G401.6 (cell line): ENCODE results near the gene SNAI3.

Experiments used
- FAIRE-seq: peaks from 2 replicates; lab custom pipeline; 2012; peaks lifted over from hg19 to GRCh38; lab: Jason Lieb, UNC

Gene SNAI3

DNA sequence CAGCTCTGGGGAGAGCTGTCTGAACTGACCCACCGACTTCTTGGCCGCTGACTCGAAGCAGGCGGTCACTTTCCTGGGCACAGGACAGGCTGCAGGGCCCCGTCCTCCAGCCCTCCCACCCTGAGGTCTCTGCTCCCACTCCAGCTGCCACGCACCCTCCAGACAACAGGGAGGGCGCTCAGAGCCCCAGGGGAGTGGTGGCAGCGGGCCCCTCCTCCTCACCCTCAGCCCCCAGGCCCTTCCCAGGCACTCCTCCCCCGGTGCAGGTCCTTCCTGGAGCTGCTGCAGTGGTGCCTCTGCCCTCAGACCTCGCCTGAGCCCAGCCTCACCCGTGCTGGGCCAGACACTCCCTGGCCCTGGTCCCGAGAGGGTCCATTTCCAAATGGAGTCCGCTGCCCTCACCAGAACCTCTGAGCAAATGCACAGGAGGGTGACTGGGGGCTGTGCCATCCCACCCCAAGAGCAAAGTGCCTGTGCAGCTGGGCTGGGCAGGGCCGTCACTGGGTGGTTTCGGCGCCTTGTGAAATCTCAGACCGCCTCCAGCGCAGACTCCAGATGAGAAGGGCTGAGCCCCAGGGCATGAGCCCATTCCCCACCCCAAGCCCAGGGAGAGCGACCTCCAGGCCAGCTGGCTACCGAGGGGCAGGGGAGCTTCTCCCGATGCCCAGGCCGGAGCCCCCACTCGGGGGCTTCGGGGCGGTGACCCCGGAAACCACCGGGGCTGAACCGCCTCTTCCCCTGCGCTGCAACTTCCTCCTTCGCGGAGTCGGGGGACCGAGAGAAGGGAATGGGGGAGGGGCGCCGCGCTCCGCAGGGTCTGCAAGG, 36.2 kb downstream of the SNAI3 start:
- FAIRE-seq = no peak

- no peak for FAIRE-seq
Measured at GRCh38 chr16:88649195-88649923, 36.9 kb downstream of the SNAI3 start.

- no peak for FAIRE-seq
Measured at GRCh38 chr16:88647178-88648070, 38.9 kb downstream of the SNAI3 start.

- FAIRE-seq = no peak
Measured at GRCh38 chr16:88646345-88647034, 39.8 kb downstream of the SNAI3 start.

- FAIRE-seq = no peak
Measured at GRCh38 chr16:88645941-88646340, 40.4 kb downstream of the SNAI3 start.

DNA sequence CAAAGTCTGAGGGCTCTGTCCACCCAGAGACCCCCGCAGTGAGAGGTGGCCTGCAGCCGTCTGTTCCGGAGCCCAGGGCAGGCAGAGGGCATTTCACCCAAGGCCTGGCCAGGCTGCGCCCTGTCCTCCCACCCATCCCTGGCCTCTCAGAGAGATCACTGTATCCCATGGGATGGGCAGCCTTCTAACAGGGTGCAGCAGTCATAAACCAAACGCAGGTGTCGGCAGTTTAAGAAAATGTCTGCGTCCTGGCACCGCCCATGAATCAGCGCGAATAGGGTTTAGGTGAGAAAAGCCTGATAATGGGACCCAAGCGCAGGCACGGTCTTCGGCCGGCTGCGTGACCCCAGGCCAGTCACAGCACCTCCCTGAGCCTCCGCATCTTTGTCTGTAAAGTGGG, 40.9 kb downstream of the SNAI3 start:
- no peak for FAIRE-seq

GRCh38 chr16:88643644-88643932, 42.7 kb downstream of the SNAI3 start:
- no peak for FAIRE-seq

- no peak for FAIRE-seq
Measured at GRCh38 chr16:88642881-88643643, 43.2 kb downstream of the SNAI3 start.

- FAIRE-seq = no peak
Measured at GRCh38 chr16:88640498-88641247, 45.6 kb downstream of the SNAI3 start.

DNA sequence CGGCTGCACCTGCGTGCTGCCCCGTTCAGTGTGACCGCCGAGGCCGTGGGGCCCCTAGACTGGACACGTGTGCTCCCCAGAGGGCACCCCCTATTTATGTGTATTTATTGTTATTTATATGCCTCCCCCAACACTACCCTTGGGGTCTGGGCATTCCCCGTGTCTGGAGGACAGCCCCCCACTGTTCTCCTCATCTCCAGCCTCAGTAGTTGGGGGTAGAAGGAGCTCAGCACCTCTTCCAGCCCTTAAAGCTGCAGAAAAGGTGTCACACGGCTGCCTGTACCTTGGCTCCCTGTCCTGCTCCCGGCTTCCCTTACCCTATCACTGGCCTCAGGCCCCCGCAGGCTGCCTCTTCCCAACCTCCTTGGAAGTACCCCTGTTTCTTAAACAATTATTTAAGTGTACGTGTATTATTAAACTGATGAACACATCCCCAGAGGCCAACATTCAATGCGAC, 46.2 kb downstream of the SNAI3 start:
- FAIRE-seq = no peak

GRCh38 chr16:88639231-88640038, 46.9 kb downstream of the SNAI3 start:
- no peak for FAIRE-seq

DNA sequence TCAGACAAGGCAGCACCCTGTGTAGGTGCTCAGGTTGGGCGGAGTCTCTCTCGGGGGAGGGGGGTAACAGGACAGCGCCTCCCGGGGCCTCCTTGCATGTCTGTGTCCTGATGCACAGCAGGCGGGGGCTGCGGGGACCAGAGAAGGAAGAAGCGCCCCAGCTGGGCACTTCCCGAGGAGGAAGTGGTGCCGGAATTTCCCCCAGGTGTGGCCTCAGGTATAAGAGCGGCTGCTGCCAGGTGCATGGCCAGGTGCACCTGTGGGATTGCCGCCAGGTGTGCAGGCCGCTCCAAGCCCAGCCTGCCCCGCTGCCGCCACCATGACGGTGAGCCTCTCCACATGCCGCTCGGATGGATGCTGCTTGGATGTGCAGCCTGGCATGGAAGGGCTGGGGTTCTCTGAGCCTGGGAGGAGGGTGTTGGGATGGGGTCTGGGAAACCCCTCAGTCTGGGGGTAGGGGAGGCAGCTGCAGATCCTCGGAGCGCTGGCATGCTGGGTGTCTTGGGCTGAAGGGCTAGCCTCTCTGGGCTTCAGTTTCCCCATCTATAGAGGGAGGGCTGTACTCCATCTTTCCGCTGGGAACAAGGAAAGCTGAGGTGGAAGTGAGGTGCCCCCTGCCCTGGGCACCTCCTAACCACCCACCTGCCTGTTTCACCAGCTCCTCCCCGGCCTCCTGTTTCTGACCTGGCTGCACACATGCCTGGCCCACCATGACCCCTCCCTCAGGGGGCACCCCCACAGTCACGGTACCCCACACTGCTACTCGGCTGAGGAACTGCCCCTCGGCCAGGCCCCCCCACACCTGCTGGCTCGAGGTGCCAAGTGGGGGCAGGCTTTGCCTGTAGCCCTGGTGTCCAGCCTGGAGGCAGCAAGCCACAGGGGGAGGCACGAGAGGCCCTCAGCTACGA, 47.7 kb downstream of the SNAI3 start, which contains the start of gene IL17C:
Gene IL17C (plus strand): TSS at position 250 of the 908 bp plus-strand sequence. CDS start 70 bp downstream, at position 320.
- FAIRE-seq = no peak

GRCh38 chr16:88636488-88637265, 49.6 kb downstream of the SNAI3 start:
- no peak for FAIRE-seq

DNA sequence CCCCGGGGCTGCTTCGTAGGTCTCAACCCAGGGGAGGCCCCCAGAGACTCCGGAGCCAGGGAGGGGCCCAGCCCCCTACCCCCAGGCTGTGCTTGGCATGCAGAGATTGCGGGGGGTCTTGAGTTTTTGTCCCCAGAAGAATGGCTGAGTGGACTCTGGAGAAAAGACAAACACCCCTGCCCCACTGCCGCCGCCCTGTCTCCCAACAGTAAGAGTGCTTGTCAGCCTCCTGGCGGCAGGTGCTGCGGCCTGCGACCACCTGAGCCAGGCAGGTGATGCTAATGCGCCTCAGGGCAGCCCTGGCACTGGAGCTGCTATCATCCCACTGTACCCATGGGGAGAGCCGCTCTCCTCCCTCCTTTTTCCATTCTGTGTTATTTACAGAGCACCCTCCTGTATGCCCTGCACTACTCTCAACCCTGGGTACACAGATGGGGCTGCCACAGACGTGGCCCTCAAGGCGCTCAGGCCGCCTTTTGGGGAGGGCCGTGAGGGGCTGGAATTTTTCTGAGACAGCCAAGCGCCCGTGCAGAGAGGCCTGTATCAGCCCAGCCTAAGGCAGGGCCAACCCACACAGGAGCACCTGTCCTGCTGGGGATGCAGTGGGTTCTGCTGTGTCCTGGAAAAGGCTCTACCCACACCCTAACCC, 50.5 kb downstream of the SNAI3 start:
- no peak for FAIRE-seq

GRCh38 chr16:88634994-88635670, 51.2 kb downstream of the SNAI3 start:
- FAIRE-seq = no peak

DNA sequence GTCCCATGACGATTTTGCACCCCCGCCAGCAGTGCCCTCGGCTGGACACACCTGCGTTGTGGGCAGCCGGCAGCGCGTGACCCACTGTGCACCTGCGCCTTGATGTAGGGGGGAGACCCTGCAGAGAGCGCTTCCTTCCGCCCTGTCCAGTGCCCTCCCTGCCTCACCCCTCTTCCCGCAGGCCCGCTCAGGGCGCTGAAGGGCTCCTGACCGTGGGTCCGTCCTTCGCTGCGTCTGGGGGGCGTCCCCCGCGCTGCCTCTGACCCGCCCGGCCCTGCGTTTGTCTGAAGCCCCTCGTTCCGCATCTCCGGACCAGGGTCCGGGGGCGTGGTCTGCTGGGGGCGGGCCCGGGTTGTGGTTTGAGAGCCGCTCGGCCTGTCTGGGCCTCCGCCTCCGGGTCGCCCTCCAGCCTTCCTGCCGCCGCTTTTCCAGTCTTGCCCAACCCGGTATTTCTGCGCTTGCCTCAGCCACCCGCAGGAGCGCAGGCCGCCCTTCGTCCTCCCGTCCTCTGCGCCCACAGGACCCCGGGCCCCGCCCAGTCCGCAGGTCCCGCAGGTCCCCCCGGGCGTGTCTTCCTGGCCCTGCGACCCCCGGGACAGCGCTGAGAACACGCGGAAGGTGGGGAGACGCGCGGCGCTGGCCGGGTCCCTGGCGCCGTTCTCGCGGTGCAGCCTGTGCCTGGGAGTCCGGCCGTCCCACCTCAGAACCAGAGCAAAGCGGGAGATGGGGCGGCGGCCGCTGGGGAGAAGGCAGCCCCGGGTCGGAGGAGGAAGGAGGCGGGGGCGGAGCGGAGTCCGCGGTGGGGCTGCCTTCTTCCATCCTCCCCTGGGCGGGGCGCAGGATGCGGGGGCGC, 51.9 kb downstream of the SNAI3 start:
- FAIRE-seq = no peak
